Right lobe of liver (tissue), 6 donors: ENCODE results near the gene CFAP100. TPM values are rescaled to one million over a fixed set of nuclear protein-coding genes. Genes with fewer than 3 reads are reported as not detected.

Experiments used
- ATAC-seq, 4 donors: fragments of 200-7000 bp; cut with Tn5 transposase; one replicate each; pipeline ENCODE4 v1.9.1; 2020; ENCODE audit warnings: mild to moderate bottlenecking in 4 of 4, moderate library complexity in 4 of 4
- DNase-seq, 3 donors: peaks; one replicate each; pipeline ENCODE4 v3.0.0-alpha.2; 2020
- H3K27ac ChIP-seq, 3 donors: fragments of 200-600 bp; one replicate each; pipeline ENCODE4 v1.8.0; 2022
- H3K27me3 ChIP-seq, 2 donors: fragments of 200-600 bp; one replicate each; pipeline ENCODE4 v1.8.0; 2022
- H3K36me3 ChIP-seq, 4 donors: fragments of 200-600 bp; sonication (generic) in 1 of 4; one replicate each; pipeline versions ENCODE4 v1.5.1 to v1.8.0; 2017 to 2022; ENCODE audit warnings: control low read depth in 1 of 4
- H3K4me1 ChIP-seq, 4 donors: fragments of 200-600 bp; sonication (generic) in 1 of 4; one replicate each; pipeline versions ENCODE4 v1.5.1 to v1.8.0; 2017 to 2022; ENCODE audit warnings: control low read depth in 1 of 4
- H3K4me3 ChIP-seq, 3 donors: fragments of 200-600 bp; one replicate each; pipeline ENCODE4 v1.8.0; 2022
- H3K9me3 ChIP-seq, 4 donors: fragments of 200-600 bp; sonication (generic) in 1 of 4; one replicate each; pipeline versions ENCODE4 v1.5.1 to v1.8.0; 2017 to 2022; ENCODE audit warnings: control low read depth in 1 of 4
- CTCF ChIP-seq, 4 donors: fragments of 200-600 bp in 3 of 4; fragments of 450-650 bp in 1 of 4; IDR thresholded peaks; one replicate each; pipeline versions ENCODE4 v1.5.1 to v1.8.0; 2016 to 2022; ENCODE audit warnings: antibody characterized with exemption in 4 of 4, mild to moderate bottlenecking in 2 of 4
- POLR2A ChIP-seq: fragments of 450-650 bp; IDR thresholded peaks from one replicate; pipeline ENCODE4 v1.6.1; 2017; ENCODE audit warnings: antibody characterized with exemption, mild to moderate bottlenecking
- WGBS: methylation state at CpG from one replicate; pipeline ENCODE4 v1.1.6; 2018; ENCODE audit warnings: low coverage, low lambda C conversion rate; ENCODE audit not compliant: insufficient coverage; ENCODE audit errors: missing lambda C conversion rate; 5-methylcytosine and 5-hydroxymethylcytosine counted together
- intact Hi-C, 2 donors: fragments of 100-400 bp; cut with DNase I; formaldehyde crosslinking; loops; one replicate each; pipeline versions ENCODE4 v1.11.2 to v1.14.1; 2022
- total RNA-seq, 6 experiments: library from RNA; depleted of rRNA in 2 of 6; stranded (reverse); fragments of >200 nt in 2 of 6; fragmentation: NEBNext Ultra II Directional in 3 of 6; extraction: Animal tissue kit (Norgen Biotek cat#: 25700) in 3 of 6; gene quantifications; one replicate each; pipeline versions ENCODE4 v1.1.0 to v1.2.4, GENCODE V29; 2016 to 2023
- donor health status: DM: no; HTN: yes; CAD: no.
- donor health status: DM: no; HTN: no; CAD: no.
- donor health status: DM: no; HTN: no; CAD: no.
- donor health status: DM: no; HTN: yes; CAD: no.
- donor health status: DM: no; HTN: yes; CAD: no.

CFAP100 gene
- total RNA-seq, 6 experiments from 2014 or later: not detected

DNA sequence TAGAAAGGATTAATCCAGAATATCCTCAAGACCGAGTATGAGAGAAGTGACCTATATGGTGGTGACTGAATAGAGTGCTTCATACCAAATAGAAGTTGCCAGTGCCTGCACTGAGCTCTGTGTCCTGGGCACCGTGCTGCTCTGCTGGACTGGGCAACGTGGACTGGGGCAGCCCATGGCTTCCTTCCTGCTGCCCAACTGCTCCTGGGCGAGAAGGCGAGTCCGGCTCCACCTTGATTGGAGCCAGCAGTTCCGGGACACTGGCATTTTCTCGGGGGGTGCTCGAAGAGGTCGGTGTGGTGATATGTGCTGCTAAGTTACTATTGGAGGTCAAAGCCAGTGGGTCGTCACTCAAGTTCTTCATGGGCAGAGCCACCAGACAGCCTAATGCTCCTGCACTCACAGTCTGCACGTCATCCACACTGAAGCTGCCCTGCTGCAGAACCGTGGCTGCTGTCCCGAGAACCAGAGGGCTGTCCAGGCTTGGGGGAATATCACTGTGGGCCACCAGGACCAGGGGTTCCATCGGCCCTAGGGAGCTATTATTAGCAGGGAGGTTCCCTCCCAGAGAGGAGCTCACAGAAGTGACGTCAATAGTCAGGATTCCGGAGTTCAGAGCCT, 66.9 kb downstream of the CFAP100 start:
- DNase-seq (peak in 2 of 3 donors; percentile 36 to 41), ATAC-seq (no peak)
- TF ChIP-seq CTCF (IDR thresholded peaks at IDR 0.05): no peak
- no peak for TF ChIP-seq POLR2A
- H3K27me3 ChIP-seq: no peaks in the 10 kb centered on the region
- peaks cover 3 to 74% (median 34%) of the 10 kb centered on the region in 4 donors for H3K4me1 ChIP-seq
- no peak overlapping the region for H3K4me3 ChIP-seq
- H3K27ac ChIP-seq: peak overlapping the region in 1 of 3 donors; percentile 85
- intact Hi-C loops: no loop called here
- 83% methylated on average over 1 of the region's 17 CpGs for WGBS
- H3K9me3 ChIP-seq: no peaks in the 10 kb centered on the region
- H3K36me3 ChIP-seq: peaks cover 0 to 59% (median 30%) of the 10 kb centered on the region in 4 donors

DNA sequence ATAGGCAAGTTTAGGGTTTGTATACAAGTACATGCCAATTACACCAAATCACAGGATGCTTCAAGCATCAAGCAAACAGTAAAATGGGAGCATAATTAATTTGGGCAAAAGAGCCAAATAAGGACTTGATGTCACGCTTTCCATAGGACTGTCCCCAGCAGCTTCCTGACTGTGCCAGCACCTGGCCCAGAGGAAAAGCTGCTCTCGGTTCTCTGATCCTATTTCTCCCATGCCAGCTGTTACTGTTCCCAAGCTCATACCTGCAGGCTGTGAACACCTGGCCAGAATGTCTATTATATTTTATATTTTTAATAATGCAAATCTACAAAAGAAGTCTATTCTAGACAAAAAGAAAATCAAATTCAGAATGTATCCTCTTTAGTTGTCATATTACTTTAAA, 68.8 kb downstream of the CFAP100 start:
- Histone ChIP-seq H3K4me3 (no peak overlapping the region), H3K27ac (peak overlapping the region in 1 of 3 donors; percentile 85), H3K36me3 (peaks cover 0 to 61% (median 34%) of the 10 kb centered on the region in 4 donors), H3K4me1 (peaks cover 3 to 86% (median 47%) of the 10 kb centered on the region in 4 donors), H3K9me3 (no peaks in the 10 kb centered on the region), H3K27me3 (no peaks in the 10 kb centered on the region)
- ATAC-seq (no peak), DNase-seq (no peak)
- intact Hi-C loops: no loop called here
- 88% methylated on average over 2 of the region's 2 CpGs for WGBS
- TF ChIP-seq POLR2A (no peak), CTCF (IDR thresholded peaks at IDR 0.05) (no peak)

DNA sequence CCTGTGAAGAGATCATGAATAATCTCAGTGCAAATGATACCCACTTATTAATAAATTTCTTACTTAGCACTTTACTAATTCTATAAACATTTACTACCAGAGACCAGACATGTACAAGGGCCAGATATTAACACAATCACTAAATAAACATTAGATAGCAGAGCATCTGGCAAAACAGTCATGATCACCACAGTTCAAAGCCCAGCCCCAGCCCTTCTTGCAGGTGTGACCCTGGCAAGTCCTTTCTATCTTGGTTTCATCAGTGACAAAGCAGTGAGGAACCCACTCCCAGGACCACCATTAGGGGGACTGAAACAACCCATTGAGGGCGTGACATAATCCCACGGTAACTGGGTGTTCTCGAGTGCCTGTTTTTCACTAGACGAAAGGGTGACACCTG, 69.4 kb downstream of the CFAP100 start:
- no peaks in the 10 kb centered on the region for H3K27me3 ChIP-seq
- H3K4me1 ChIP-seq: peaks cover 3 to 84% (median 49%) of the 10 kb centered on the region in 4 donors
- peak; percentile 29 to 45 (median 41) for ATAC-seq
- peak in 2 of 3 donors; percentile 61 to 69 for DNase-seq
- H3K36me3 ChIP-seq: peaks cover 0 to 66% (median 37%) of the 10 kb centered on the region in 4 donors
- 54% methylated on average over 4 of the region's 4 CpGs for WGBS
- H3K4me3 ChIP-seq: no peak overlapping the region
- H3K27ac ChIP-seq: peak overlapping the region; percentile 53 to 85 (median 74)
- TF ChIP-seq POLR2A: no peak
- TF ChIP-seq CTCF (IDR thresholded peaks at IDR 0.05): no peak
- intact Hi-C loops: no loop called here
- H3K9me3 ChIP-seq: no peaks in the 10 kb centered on the region

DNA sequence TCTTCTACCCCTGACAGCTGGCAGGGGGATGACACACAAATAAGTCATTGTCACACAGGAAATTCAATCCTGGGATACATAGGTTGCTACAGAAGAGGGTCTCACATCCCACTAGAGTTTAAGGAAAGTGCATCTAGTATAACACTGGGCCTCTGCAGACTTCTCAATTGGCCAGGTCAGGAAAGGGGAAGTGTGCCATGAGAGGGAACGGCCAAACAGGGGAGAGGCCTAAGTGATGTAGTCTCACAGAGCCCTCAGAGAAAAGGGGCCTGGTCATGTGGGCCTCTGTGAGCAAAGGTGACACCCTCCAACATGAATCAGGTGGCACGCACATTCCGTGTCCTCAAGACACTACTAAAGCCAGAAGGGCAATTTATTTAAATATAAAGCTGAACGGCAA, 69.8 kb downstream of the CFAP100 start:
- ATAC-seq: peak in 1 of 4 donors; percentile 1
- peaks cover 3 to 80% (median 47%) of the 10 kb centered on the region in 4 donors for H3K4me1 ChIP-seq
- H3K9me3 ChIP-seq: no peaks in the 10 kb centered on the region
- H3K27ac ChIP-seq: peak overlapping the region; percentile 53 to 85 (median 74)
- 50% methylated on average over 2 of the region's 4 CpGs for WGBS
- TF ChIP-seq CTCF (IDR thresholded peaks at IDR 0.05) (no peak), POLR2A (no peak)
- no peaks in the 10 kb centered on the region for H3K27me3 ChIP-seq
- peak; percentile 8 to 44 (median 12) for DNase-seq
- no peak overlapping the region for H3K4me3 ChIP-seq
- H3K36me3 ChIP-seq: peaks cover 0 to 70% (median 38%) of the 10 kb centered on the region in 4 donors
- intact Hi-C loops: no loop called here
